T-helper 1 cell treated with Interleukin-12 subunit alpha and Interleukin-12 subunit beta and Interleukin-4 antibody, amounts not matched to agents 30 ng/mL and 1 ng/mL, for 36 hours (primary cell): ENCODE measurements around the gene APOE. TPM values are rescaled to one million over a fixed set of nuclear protein-coding genes. Genes with fewer than 3 reads are reported as not detected.
"Not testable (repeated sequence)": the region's sequence is repeated elsewhere in the genome, so short reads cannot be mapped to it uniquely, and the experiment has no call there.

Experiments used
- intact Hi-C: fragments of 100-400 bp; cut with micrococcal nuclease; formaldehyde crosslinking; loops from one replicate; pipeline ENCODE4 v1.15.1; 2024
- total RNA-seq: library from RNA; stranded (reverse); gene quantifications from 2 replicates; pipeline ENCODE4 v1.2.3, GENCODE V29; 2022

The APOE gene
- total RNA-seq = 0.37 and 0.39 TPM in 2 replicates

- intact Hi-C loops = no loop called here
Observed at GRCh38 chr19:44905437-44906160, at the start of gene APOE. TSS of gene APOE (plus strand) at chr19:44905796. CDS start at chr19:44906625, 829 bp downstream.

DNA sequence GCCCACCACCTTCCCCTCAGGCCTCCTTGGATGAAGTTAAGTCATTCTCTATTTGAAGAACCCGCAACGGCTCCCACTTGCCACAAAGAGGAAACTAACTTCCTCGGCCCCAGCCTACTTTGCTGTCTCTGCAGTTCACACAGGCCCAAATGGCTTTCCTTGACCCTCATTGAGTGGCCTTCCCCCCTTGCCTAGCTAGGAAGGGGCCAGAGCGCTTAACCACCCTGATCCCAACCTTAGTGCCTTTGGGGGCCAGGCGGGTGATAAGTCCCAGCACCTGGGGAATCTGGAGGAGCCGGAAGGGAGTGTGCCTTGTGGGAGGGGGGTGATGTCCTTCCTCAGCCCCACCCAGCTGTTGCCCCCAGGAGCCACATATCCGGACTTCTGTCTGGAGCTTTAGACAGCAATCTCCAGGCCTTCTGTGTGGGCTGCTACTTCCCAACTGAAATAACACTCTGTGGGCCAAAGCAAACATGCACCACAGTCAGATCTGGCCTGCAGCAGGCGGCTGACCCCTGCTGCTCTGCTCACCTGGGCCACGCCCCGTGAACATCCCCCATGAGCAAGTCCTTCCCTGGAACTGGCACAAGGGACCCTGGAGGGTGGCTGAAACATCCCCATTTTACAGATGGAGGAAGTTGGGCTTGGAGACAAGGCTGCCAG is 49.0 kb upstream of the APOE start:
- intact Hi-C loops = no loop called here

DNA sequence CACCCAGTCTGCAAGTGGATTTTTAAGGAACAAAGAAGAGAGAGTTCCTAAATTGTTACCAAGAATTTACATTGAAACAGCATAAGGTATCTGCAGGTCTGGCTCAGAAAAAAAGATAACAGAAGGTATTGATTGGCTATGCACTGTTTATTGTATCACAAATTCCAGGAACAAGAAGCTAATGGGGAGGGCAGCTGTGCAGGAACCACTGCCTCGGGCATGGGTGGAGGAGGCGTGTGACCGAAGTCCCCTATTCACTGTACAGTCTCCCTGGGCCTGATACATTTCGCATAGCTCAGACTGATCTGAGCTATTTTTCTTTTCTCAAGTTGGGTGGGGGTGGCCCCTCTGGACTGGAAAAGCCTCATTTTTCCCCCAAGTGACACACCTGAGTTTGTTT is 47.8 kb upstream of the APOE start:
- intact Hi-C loops = no loop called here

DNA sequence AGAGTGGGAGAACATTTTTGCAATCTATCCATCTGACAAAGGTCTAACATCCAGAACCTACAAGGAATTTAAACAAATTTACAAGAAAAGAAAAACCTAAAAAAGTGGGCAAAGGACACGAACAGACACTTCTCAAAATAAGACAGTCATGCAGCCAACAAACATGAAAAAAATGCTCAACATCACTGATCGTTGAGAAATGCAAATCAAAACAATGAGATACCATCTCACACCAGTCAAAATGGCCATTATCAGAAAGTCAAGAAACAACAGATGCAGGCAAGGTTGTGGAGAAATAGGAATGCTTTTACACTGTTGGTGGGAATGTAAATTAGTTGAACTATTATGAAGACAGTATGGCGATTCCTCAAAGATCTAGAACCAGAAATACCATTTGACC is 44.0 kb upstream of the APOE start:
- intact Hi-C loops = not testable (repeated sequence)

GRCh38 chr19:44863990-44864389 is 41.6 kb upstream of the APOE start:
- intact Hi-C loops = no loop called here

- intact Hi-C loops = no loop called here
Observed at GRCh38 chr19:44865196-44865767, 40.3 kb upstream of the APOE start.

DNA sequence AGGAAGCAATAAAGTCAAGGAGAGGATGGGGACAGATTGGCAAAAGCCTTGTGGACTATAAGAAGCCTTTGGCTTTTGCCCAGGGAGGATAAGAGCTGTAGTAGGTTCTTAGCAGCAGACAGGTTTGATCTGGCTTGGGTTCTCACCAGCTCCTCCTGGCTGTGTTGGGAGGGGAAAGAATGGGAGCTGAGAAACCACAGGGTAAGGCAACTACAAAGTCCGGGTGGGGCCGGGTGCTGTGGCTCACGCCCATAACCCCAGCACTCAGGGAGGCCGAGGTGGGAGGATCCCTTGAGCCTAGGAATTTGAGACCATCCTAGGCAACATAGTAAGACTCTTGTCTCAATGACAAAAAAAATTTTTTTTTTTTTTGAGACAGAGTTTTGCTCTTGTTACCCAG is 38.9 kb upstream of the APOE start:
- intact Hi-C loops = no loop called here

DNA sequence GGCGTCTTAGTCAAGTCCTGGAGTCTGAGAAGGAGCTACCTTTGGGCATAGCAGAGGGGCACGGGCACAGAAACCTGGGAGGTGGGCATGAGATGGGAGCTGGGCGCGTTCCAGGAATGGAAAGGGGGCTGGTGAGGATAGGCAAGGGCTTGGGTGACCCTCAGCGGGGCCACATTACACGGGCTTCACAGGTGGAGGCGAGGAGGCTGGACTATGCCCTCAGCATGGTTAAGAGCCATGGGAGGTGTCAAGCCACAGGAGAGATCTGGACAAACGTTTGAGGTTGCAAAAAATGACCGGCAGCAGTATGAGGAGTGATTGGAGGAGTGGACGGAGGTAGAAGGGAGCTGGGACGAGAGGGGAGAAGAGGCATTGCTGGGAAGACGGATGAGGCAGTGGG is 38.0 kb upstream of the APOE start:
- intact Hi-C loops = no loop called here

- intact Hi-C loops = no loop called here
Observed at GRCh38 chr19:44869733-44870470, 35.7 kb upstream of the APOE start.

DNA sequence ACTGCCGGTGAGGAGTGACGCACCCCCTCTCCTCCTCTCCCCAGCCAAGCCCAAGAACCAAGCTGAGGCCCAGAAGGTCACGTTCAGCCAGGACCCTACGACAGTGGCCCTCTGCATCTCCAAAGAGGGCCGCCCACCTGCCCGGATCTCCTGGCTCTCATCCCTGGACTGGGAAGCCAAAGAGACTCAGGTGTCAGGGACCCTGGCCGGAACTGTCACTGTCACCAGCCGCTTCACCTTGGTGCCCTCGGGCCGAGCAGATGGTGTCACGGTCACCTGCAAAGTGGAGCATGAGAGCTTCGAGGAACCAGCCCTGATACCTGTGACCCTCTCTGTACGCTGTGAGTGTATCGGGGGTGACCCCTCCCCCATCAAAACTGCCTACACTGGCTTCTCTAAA is 33.8 kb upstream of the APOE start:
- intact Hi-C loops = no loop called here

GRCh38 chr19:44872661-44873060 is 32.9 kb upstream of the APOE start:
- intact Hi-C loops = no loop called here

DNA sequence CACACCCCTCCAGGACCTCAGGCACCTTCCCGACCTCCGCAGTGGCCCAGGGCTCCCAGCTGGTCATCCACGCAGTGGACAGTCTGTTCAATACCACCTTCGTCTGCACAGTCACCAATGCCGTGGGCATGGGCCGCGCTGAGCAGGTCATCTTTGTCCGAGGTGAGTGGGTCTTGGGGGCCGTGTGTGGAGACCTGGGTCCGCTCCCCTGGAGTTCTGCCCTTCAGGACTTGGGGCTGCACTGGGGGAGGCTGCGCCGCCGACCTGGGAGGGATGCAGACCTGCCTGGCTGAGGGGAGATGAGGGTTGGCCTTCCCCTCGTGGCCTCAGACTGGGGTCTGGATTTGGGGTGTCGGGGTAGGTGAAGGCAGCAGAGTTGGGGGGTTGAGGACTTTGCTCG is 31.3 kb upstream of the APOE start:
- intact Hi-C loops = no loop called here

DNA sequence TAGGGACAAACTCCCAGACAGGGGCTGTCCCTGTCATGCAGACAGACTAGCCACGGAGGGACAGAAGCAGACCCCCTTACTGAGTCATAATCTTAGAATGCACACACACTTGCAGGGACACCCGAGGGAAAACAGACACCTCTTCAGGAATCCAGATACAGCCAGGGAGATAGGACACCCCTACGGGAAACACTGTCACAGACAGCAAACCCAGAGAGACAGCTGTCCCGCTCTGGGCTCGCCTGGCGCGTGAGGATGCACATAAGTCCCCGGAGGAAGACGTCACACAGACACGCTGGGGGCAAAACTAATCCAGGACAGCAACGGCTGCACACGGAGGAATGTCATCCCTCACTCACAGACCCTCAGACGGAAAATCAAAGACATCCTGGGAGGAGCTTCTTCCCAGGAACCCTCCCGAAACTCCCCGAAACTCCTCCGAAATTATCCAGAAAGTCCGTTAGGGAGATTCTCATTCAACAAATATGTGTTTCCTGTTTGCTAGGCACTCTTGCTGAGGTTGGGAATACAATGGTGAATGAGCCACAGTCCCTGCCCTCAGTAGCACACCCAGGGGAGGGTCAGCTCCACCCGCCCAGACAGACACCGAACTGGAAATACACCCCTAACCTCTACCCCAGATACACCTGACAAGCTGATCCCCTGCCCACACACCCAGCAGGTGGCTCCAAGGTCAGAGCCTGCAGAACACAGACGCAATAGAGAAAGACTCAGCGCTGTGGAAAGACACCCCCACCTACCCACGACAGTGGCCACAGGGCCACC is 29.7 kb upstream of the APOE start:
- intact Hi-C loops = no loop called here

GRCh38 chr19:44876930-44877535 is 28.6 kb upstream of the APOE start:
- intact Hi-C loops = no loop called here

DNA sequence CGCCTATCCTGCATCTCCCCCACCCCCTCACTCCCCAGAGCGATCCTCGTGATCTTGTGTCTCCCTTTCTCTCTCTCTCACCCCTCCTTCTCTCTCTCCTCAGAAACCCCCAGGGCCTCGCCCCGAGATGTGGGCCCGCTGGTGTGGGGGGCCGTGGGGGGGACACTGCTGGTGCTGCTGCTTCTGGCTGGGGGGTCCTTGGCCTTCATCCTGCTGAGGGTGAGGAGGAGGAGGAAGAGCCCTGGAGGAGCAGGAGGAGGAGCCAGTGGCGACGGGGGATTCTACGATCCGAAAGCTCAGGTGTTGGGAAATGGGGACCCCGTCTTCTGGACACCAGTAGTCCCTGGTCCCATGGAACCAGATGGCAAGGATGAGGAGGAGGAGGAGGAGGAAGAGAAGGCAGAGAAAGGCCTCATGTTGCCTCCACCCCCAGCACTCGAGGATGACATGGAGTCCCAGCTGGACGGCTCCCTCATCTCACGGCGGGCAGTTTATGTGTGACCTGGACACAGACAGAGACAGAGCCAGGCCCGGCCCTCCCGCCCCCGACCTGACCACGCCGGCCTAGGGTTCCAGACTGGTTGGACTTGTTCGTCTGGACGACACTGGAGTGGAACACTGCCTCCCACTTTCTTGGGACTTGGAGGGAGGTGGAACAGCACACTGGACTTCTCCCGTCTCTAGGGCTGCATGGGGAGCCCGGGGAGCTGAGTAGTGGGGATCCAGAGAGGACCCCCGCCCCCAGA is 27.3 kb upstream of the APOE start:
- intact Hi-C loops = no loop called here

DNA sequence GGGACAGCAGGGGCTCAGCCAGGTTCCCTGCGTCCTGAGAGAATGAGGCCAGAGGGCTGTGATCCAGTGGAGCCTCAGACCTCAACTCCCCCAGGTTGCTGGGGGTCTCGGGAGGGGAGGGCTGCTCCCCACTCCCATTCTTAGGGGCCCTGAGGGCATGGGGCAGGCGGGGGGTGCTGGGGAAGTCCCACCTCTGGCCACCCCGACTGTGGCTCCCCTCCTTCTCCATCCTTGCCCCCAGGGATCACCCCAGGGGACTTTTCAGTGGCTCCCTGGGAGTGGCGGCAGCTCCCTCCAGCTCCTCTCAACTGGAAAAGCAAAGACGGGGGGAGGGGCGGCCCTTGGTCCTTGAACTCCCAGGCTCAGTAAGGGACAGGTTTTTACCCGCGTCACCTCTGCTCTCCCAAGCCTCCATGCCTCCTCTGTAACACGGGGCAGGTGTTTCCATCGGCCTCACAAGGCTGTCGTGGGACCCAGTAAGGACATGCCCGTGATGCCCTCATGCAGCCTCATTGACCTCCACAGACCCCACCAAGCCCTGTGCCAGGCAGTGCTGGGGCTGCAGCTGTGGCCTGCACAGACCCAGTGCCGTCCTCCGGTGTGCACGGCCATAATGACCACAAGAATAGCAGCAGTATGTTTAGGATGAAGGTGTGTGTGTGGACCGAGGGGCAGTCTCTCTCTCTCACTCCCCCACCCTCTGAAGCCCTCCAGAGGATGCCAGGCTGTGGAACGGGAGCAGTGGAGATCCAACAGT is 26.1 kb upstream of the APOE start:
- intact Hi-C loops = loop anchor here (10.0 kb wide), 1 partner anchor 945 kb away; the partner anchor contains the start of gene ZNF45

- intact Hi-C loops = loop anchor here (10.0 kb wide), 1 partner anchor 947 kb away; the partner anchor contains the start of gene ZNF45
Observed at GRCh38 chr19:44882063-44882462, 23.5 kb upstream of the APOE start.

- intact Hi-C loops = loop anchor here (10.0 kb wide), 1 partner anchor 948 kb away; the partner anchor contains the start of gene ZNF45
Observed at GRCh38 chr19:44882619-44883397, 22.8 kb upstream of the APOE start.
